MCF 10A (cell line): Measurements from ENCODE around the gene TMSB10. TPM values are rescaled to one million over a fixed set of nuclear protein-coding genes. Genes with fewer than 3 reads are reported as not detected.

Source experiments
- BruUV-seq: library from RNA; stranded (reverse); fragments of 400-500 nt; replicated peaks from 2 replicates; lab custom pipeline; 2021; lab: Mats Ljungman, UMichigan
- CTCF ChIA-PET: fragments of 300-600 bp; sonication (Branson Sonifier 250); formaldehyde crosslinking; extraction: SDS; loops from one replicate; lab custom pipeline; 2021; ENCODE audit warnings: antibody characterized with exemption, inconsistent platforms; lab: Yijun Ruan, JAX
- POLR2A ChIA-PET: fragments of 300-600, 350-650 bp; sonication (Branson Sonifier 250); formaldehyde crosslinking; extraction: SDS; loops from one replicate; lab custom pipeline; 2020; ENCODE audit warnings: antibody characterized with exemption, inconsistent platforms; lab: Yijun Ruan, JAX
- DNase-seq: peaks from one replicate; pipeline ENCODE4 v3.0.0-alpha.2; 2018; ENCODE audit not compliant: unreplicated experiment
- H3K27ac Mint-ChIP-seq: one replicate; pipeline ENCODE4 v1.8.0; 2022; ENCODE audit warnings: mild to moderate bottlenecking, low read depth, mixed read lengths; ENCODE audit not compliant: unreplicated experiment
- H3K27me3 Mint-ChIP-seq: one replicate; pipeline ENCODE4 v1.8.0; 2022; ENCODE audit warnings: mixed read lengths; ENCODE audit not compliant: insufficient read depth, unreplicated experiment
- H3K36me3 Mint-ChIP-seq: one replicate; pipeline ENCODE4 v1.8.0; 2022; ENCODE audit warnings: mild to moderate bottlenecking, moderate library complexity, mixed read lengths; ENCODE audit not compliant: insufficient read depth, unreplicated experiment
- H3K4me1 Mint-ChIP-seq: one replicate; pipeline ENCODE4 v1.8.0; 2022; ENCODE audit warnings: mixed read lengths; ENCODE audit not compliant: insufficient read depth, unreplicated experiment
- H3K4me3 Mint-ChIP-seq: one replicate; pipeline ENCODE4 v1.8.0; 2022; ENCODE audit warnings: mild to moderate bottlenecking, moderate library complexity, mixed read lengths; ENCODE audit not compliant: unreplicated experiment
- H3K9me3 Mint-ChIP-seq: one replicate; pipeline ENCODE4 v1.8.0; 2022; ENCODE audit warnings: mixed read lengths; ENCODE audit not compliant: unreplicated experiment
- intact Hi-C: fragments of 100-400 bp; cut with micrococcal nuclease; formaldehyde crosslinking; loops from 2 replicates; pipeline ENCODE4 v1.14.1; 2022
- total RNA-seq: library from RNA; stranded (reverse); gene quantifications from 2 replicates; pipeline ENCODE4 v1.2.3, GENCODE V29; 2022
- TF ChIP-seq, protein P1 (sequence below): fragments of 200-600 bp; IDR thresholded peaks from one replicate; pipeline ENCODE4 v1.8.0; 2022; ENCODE audit warnings: antibody characterized with exemption, mild to moderate bottlenecking; ENCODE audit not compliant: unreplicated experiment

The TMSB10 gene
- total RNA-seq, 1 experiment from 2014 or later = 3,349 TPM

DNA sequence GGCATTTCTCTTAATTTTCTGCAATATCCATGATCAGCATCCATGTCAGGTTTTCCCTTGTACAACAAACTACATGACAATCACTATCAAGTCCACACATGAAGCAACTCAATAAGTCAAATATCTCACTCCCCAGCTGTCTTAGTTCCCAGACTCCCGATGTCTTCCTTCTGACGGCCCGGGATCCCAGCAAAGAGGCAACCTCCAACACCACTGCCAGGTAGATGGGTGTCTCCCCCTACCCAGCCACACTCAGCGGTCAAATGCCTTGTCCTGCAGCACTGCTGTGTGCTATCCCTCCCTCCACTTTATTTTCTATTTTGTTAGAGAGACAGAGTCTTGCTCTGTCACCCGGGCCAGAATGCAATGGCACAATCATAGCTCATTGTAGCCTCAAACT lies 47.9 kb upstream of the TMSB10 start:
- H3K27ac Mint-ChIP-seq = no peak overlapping the region
- CTCF ChIA-PET = interaction anchor here (0.5 to 1.4 kb wide), 8 partner anchors 8 to 1110 kb away, joined by 3 to 7 read pairs (median 4); no protein-coding TSS in a partner anchor

DNA sequence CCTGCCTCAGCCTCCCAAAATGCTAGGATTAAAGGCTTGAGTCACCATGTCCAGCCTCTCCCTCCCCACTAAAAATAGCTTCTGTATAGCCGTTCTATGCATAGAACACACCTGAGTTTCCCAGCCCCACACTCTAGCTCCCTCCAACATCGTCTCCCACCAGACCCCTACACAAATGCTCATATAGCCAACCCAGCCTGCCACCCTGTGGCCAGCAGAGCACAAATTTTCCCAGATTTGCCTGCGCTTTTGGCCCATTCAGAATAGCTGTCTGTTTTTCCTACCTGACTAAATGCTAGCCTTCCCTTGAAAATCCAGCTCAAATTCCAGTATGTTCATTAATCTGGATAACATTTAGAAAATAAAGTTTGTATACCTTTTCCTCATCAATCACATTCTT lies 47.3 kb upstream of the TMSB10 start:
- no peaks in the 10 kb centered on the region for H3K36me3 Mint-ChIP-seq
- H3K27ac Mint-ChIP-seq = no peak overlapping the region
- TF ChIP-seq, protein P1, sequence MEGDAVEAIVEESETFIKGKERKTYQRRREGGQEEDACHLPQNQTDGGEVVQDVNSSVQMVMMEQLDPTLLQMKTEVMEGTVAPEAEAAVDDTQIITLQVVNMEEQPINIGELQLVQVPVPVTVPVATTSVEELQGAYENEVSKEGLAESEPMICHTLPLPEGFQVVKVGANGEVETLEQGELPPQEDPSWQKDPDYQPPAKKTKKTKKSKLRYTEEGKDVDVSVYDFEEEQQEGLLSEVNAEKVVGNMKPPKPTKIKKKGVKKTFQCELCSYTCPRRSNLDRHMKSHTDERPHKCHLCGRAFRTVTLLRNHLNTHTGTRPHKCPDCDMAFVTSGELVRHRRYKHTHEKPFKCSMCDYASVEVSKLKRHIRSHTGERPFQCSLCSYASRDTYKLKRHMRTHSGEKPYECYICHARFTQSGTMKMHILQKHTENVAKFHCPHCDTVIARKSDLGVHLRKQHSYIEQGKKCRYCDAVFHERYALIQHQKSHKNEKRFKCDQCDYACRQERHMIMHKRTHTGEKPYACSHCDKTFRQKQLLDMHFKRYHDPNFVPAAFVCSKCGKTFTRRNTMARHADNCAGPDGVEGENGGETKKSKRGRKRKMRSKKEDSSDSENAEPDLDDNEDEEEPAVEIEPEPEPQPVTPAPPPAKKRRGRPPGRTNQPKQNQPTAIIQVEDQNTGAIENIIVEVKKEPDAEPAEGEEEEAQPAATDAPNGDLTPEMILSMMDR = no peak
- no TSS peak for BruUV-seq
- intact Hi-C loops = no loop called here
- H3K4me3 Mint-ChIP-seq = no peak overlapping the region
- H3K27me3 Mint-ChIP-seq = no peaks in the 10 kb centered on the region
- CTCF ChIA-PET = interaction anchor here (0.5 to 1.4 kb wide), 8 partner anchors 9 to 532 kb away, joined by 3 to 7 read pairs (median 3); no protein-coding TSS in a partner anchor
- DNase-seq = no peak
- no peaks in the 10 kb centered on the region for H3K9me3 Mint-ChIP-seq
- H3K4me1 Mint-ChIP-seq = peaks cover 5% of the 10 kb centered on the region
- POLR2A ChIA-PET = interaction anchor here (1.0 kb wide), 1 partner anchor 365 kb away, joined by 3 read pairs; no protein-coding TSS in a partner anchor

More for the DNA sequence above, 47.9 kb upstream of the TMSB10 start:
- Mint-ChIP-seq H3K4me3 (no peak overlapping the region), H3K27me3 (no peaks in the 10 kb centered on the region), H3K9me3 (no peaks in the 10 kb centered on the region), H3K4me1 (peaks cover 5% of the 10 kb centered on the region), H3K36me3 (peaks cover 3% of the 10 kb centered on the region)
- DNase-seq = no peak
- POLR2A ChIA-PET = interaction anchor here (0.6 to 1.0 kb wide), 2 partner anchors 68 to 365 kb away, joined by 3 read pairs; no protein-coding TSS in a partner anchor
- TF ChIP-seq, protein P1 = no peak
- BruUV-seq = no TSS peak
- intact Hi-C loops = no loop called here

DNA sequence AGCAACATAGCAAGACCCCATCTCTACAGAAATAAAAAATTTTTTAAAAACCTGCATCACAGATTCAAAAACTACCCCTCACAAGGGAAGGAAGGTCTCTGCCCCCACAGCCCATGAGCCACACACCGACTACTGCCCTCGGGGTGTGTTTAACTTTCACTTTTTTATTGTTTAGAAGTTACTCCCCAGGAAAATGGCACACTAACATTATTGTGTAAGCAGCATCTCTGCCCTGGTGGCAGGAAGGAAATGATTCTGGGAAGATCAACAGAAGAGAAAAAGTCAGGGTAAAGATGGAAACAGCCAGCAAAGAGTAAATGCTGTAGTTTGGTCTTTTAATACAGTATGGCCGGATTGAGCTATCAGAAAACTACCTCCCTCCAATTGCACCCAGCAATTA lies 46.5 kb upstream of the TMSB10 start:
- Mint-ChIP-seq H3K4me3 (no peak overlapping the region), H3K36me3 (no peaks in the 10 kb centered on the region), H3K4me1 (peaks cover 5% of the 10 kb centered on the region), H3K9me3 (no peaks in the 10 kb centered on the region), H3K27me3 (no peaks in the 10 kb centered on the region), H3K27ac (no peak overlapping the region)
- TF ChIP-seq, protein P1 = no peak
- DNase-seq = no peak
- no TSS peak for BruUV-seq
- CTCF ChIA-PET = interaction anchor here (0.5 to 1.4 kb wide), 6 partner anchors 9 to 812 kb away, joined by 3 to 7 read pairs (median 3); no protein-coding TSS in a partner anchor
- POLR2A ChIA-PET = no interaction called here
- intact Hi-C loops = no loop called here

DNA sequence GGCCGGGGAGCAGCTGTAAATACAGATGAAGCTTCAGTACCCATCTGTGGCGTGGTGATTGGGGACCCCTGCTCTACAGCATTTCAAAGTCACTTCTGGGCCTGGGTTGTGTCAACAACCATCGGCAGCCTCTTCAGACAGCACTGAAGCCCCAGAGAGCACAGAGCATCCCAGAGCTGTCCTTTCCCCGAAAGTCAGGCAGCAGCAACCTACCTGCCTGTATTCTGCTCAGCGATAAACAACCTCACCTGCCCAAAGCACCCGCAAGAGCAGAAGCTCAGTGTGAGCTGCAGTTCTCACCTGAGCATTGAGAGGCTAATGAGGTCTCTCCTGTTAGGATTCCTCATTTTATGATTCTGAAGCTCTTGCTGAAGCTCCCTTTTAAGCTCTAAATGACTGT lies 43.9 kb upstream of the TMSB10 start:
- H3K4me1 Mint-ChIP-seq = peaks cover 11% of the 10 kb centered on the region
- H3K4me3 Mint-ChIP-seq = no peak overlapping the region
- TF ChIP-seq, protein P1 = no peak
- CTCF ChIA-PET = interaction anchor here (0.5 to 1.2 kb wide), 4 partner anchors 13 to 364 kb away, joined by 4 to 5 read pairs (median 4); no protein-coding TSS in a partner anchor
- DNase-seq = no peak
- intact Hi-C loops = no loop called here
- BruUV-seq = no TSS peak
- no peaks in the 10 kb centered on the region for H3K27me3 Mint-ChIP-seq
- POLR2A ChIA-PET = interaction anchor here (0.5 kb wide), 1 partner anchor 337 kb away, joined by 5 read pairs; no protein-coding TSS in a partner anchor
- no peaks in the 10 kb centered on the region for H3K36me3 Mint-ChIP-seq
- no peaks in the 10 kb centered on the region for H3K9me3 Mint-ChIP-seq
- H3K27ac Mint-ChIP-seq = no peak overlapping the region
